Right lobe of liver (tissue), 6 donors: Measurements from ENCODE around the gene CYP2E1. TPM values are rescaled to one million over a fixed set of nuclear protein-coding genes. Genes with fewer than 3 reads are reported as not detected.

ENCODE experiments used
- ATAC-seq, 4 donors: fragments of 200-7000 bp; cut with Tn5 transposase; one replicate each; pipeline ENCODE4 v1.9.1; 2020; ENCODE audit warnings: mild to moderate bottlenecking in 4 of 4, moderate library complexity in 4 of 4
- DNase-seq, 3 donors: peaks; one replicate each; pipeline ENCODE4 v3.0.0-alpha.2; 2020
- H3K27ac ChIP-seq, 3 donors: fragments of 200-600 bp; one replicate each; pipeline ENCODE4 v1.8.0; 2022
- H3K27me3 ChIP-seq, 2 donors: fragments of 200-600 bp; one replicate each; pipeline ENCODE4 v1.8.0; 2022
- H3K36me3 ChIP-seq, 4 donors: fragments of 200-600 bp; sonication (generic) in 1 of 4; one replicate each; pipeline versions ENCODE4 v1.5.1 to v1.8.0; 2017 to 2022; ENCODE audit warnings: control low read depth in 1 of 4
- H3K4me1 ChIP-seq, 4 donors: fragments of 200-600 bp; sonication (generic) in 1 of 4; one replicate each; pipeline versions ENCODE4 v1.5.1 to v1.8.0; 2017 to 2022; ENCODE audit warnings: control low read depth in 1 of 4
- H3K4me3 ChIP-seq, 3 donors: fragments of 200-600 bp; one replicate each; pipeline ENCODE4 v1.8.0; 2022
- H3K9me3 ChIP-seq, 4 donors: fragments of 200-600 bp; sonication (generic) in 1 of 4; one replicate each; pipeline versions ENCODE4 v1.5.1 to v1.8.0; 2017 to 2022; ENCODE audit warnings: control low read depth in 1 of 4
- POLR2A ChIP-seq: fragments of 450-650 bp; IDR thresholded peaks from one replicate; pipeline ENCODE4 v1.6.1; 2017; ENCODE audit warnings: antibody characterized with exemption, mild to moderate bottlenecking
- WGBS: methylation state at CpG from one replicate; pipeline ENCODE4 v1.1.6; 2018; ENCODE audit warnings: low coverage, low lambda C conversion rate; ENCODE audit not compliant: insufficient coverage; ENCODE audit errors: missing lambda C conversion rate; 5-methylcytosine and 5-hydroxymethylcytosine counted together
- intact Hi-C, 2 donors: fragments of 100-400 bp; cut with DNase I; formaldehyde crosslinking; loops; one replicate each; pipeline versions ENCODE4 v1.11.2 to v1.14.1; 2022
- total RNA-seq, 6 experiments: library from RNA; depleted of rRNA in 2 of 6; stranded (reverse); fragments of >200 nt in 2 of 6; fragmentation: NEBNext Ultra II Directional in 3 of 6; extraction: Animal tissue kit (Norgen Biotek cat#: 25700) in 3 of 6; gene quantifications; one replicate each; pipeline versions ENCODE4 v1.1.0 to v1.2.4, GENCODE V29; 2016 to 2023
- TF ChIP-seq, protein P1 (sequence below), 4 donors: fragments of 200-600 bp in 3 of 4; fragments of 450-650 bp in 1 of 4; IDR thresholded peaks; one replicate each; pipeline versions ENCODE4 v1.5.1 to v1.8.0; 2016 to 2022; ENCODE audit warnings: antibody characterized with exemption in 4 of 4, mild to moderate bottlenecking in 2 of 4
- donor health status: DM: no; HTN: yes; CAD: no.
- donor health status: DM: no; HTN: no; CAD: no.
- donor health status: DM: no; HTN: no; CAD: no.
- donor health status: DM: no; HTN: yes; CAD: no.
- donor health status: DM: no; HTN: yes; CAD: no.

CYP2E1 gene
- total RNA-seq, 6 experiments from 2014 or later = 1,651 to 5,193 (median 3,912) TPM

- TF ChIP-seq, protein P1, sequence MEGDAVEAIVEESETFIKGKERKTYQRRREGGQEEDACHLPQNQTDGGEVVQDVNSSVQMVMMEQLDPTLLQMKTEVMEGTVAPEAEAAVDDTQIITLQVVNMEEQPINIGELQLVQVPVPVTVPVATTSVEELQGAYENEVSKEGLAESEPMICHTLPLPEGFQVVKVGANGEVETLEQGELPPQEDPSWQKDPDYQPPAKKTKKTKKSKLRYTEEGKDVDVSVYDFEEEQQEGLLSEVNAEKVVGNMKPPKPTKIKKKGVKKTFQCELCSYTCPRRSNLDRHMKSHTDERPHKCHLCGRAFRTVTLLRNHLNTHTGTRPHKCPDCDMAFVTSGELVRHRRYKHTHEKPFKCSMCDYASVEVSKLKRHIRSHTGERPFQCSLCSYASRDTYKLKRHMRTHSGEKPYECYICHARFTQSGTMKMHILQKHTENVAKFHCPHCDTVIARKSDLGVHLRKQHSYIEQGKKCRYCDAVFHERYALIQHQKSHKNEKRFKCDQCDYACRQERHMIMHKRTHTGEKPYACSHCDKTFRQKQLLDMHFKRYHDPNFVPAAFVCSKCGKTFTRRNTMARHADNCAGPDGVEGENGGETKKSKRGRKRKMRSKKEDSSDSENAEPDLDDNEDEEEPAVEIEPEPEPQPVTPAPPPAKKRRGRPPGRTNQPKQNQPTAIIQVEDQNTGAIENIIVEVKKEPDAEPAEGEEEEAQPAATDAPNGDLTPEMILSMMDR (IDR thresholded peaks at IDR 0.05) = no peak
- TF ChIP-seq POLR2A = no peak
- peak overlapping the region in 2 of 3 donors; percentile 71 to 86 for H3K27ac ChIP-seq
- ATAC-seq = peak in 1 of 4 donors; percentile 3
- H3K27me3 ChIP-seq = no peaks in the 10 kb centered on the region
- intact Hi-C loops = no loop called here
- WGBS = 0% methylated on average over 4 of the region's 50 CpGs
- no peak for DNase-seq
- peak overlapping the region; percentile 23 to 85 (median 83) for H3K4me3 ChIP-seq
- no peaks in the 10 kb centered on the region for H3K9me3 ChIP-seq
- H3K4me1 ChIP-seq = peaks cover 0 to 9% (median 2%) of the 10 kb centered on the region in 4 donors
- peaks cover 0 to 57% (median 21%) of the 10 kb centered on the region in 4 donors for H3K36me3 ChIP-seq
These were observed 1.2 kb downstream of the CYP2E1 start for GRCh38 chr10:133528296-133528844.

GRCh38 chr10:133528845-133529575 lies 1.8 kb downstream of the CYP2E1 start:
- 3% methylated on average over 17 of the region's 37 CpGs for WGBS
- peaks cover 0 to 64% (median 24%) of the 10 kb centered on the region in 4 donors for H3K36me3 ChIP-seq
- H3K9me3 ChIP-seq = no peaks in the 10 kb centered on the region
- peak overlapping the region in 2 of 3 donors; percentile 71 to 86 for H3K27ac ChIP-seq
- DNase-seq (peak in 1 of 3 donors; percentile 66), ATAC-seq (peak; percentile 1 to 21 (median 8))
- H3K27me3 ChIP-seq = no peaks in the 10 kb centered on the region
- intact Hi-C loops = no loop called here
- no peak for TF ChIP-seq POLR2A
- TF ChIP-seq, protein P1 (IDR thresholded peaks at IDR 0.05) = no peak
- H3K4me1 ChIP-seq = peaks cover 0 to 9% (median 2%) of the 10 kb centered on the region in 4 donors
- H3K4me3 ChIP-seq = peak overlapping the region; percentile 23 to 85 (median 83)

DNA sequence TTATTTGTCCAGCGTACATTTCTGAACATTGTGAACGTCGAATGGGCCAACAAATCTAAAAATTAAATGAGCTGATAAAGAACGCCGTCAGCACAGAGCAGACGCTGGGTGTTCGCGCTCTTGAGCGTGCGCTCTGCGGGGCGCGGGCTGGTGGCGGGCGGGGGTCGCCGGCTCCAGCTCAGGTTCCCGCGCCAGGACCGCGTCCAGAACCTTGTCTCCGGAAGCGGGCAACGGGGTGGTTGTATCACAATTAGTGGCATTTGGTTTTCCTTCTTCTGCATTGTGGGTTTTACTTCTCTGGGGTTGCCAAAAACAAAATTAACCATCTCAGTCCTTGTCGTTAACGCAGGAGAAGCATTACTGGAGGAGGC lies 2.4 kb downstream of the CYP2E1 start:
- Histone ChIP-seq H3K4me3 (peak overlapping the region in 2 of 3 donors; percentile 83 to 85), H3K27me3 (no peaks in the 10 kb centered on the region), H3K27ac (peak overlapping the region in 2 of 3 donors; percentile 71 to 86), H3K4me1 (peaks cover 0 to 9% (median 2%) of the 10 kb centered on the region in 4 donors), H3K9me3 (no peaks in the 10 kb centered on the region), H3K36me3 (peaks cover 0 to 69% (median 25%) of the 10 kb centered on the region in 4 donors)
- TF ChIP-seq POLR2A = no peak
- TF ChIP-seq, protein P1 (IDR thresholded peaks at IDR 0.05) = no peak
- intact Hi-C loops = no loop called here
- WGBS = 26% methylated on average over 18 of the region's 26 CpGs
- DNase-seq (no peak), ATAC-seq (no peak)

DNA sequence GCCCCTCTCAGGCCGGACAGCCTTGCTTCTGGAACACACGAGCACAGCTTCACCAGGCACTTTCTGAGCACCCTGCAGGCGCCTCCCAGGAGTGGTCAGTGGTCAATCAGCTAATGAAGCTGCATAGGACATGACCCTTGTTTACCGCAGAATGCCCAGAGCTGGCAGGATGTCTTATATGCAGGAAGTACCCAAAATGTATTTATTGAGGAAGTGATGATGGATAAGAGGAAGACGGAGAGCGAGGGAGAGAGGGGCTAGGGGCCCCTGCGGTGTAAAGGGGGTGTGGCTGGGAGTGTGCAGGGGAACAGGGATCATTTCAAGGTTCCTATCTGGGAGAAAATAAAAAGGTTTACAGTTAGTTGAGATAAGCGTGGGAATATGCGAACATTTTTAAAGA lies 3.3 kb downstream of the CYP2E1 start:
- Histone ChIP-seq H3K4me3 (peak overlapping the region in 2 of 3 donors; percentile 83 to 85), H3K4me1 (peaks cover 0 to 9% (median 2%) of the 10 kb centered on the region in 4 donors), H3K27ac (peak overlapping the region in 1 of 3 donors; percentile 86), H3K36me3 (peaks cover 0 to 77% (median 30%) of the 10 kb centered on the region in 4 donors), H3K9me3 (no peaks in the 10 kb centered on the region), H3K27me3 (no peaks in the 10 kb centered on the region)
- no peak for ATAC-seq
- intact Hi-C loops = no loop called here
- DNase-seq = no peak
- WGBS = 47% methylated on average over 8 of the region's 9 CpGs
- no peak for TF ChIP-seq POLR2A
- TF ChIP-seq, protein P1 (IDR thresholded peaks at IDR 0.05) = no peak
